Cardiac muscle cell (in vitro differentiated cells and primary cell): ENCODE measurements around the gene CTDSP1. TPM values are rescaled to one million over a fixed set of nuclear protein-coding genes. Genes with fewer than 3 reads are reported as not detected.

ENCODE experiments used
- DNase-seq, 2 donors: peaks; one replicate each; pipeline versions ENCODE4 v3.0.0 to v3.0.0-alpha.2; 2010 to 2017; ENCODE audit warnings: low read depth in 1 of 2, low spot score in 1 of 2
- H3K27ac ChIP-seq: fragments of 200-600 bp; sonication (generic); 2 replicates; pipeline ENCODE4 v1.5.1; 2016
- H3K27me3 ChIP-seq: fragments of 200-600 bp; sonication (generic); 2 replicates; pipeline ENCODE4 v1.6.0; 2016; ENCODE audit warnings: control low read depth
- H3K36me3 ChIP-seq: fragments of 200-600 bp; sonication (generic); 2 replicates; pipeline ENCODE4 v1.5.1; 2016; ENCODE audit warnings: control low read depth
- H3K4me1 ChIP-seq: fragments of 200-600 bp; sonication (generic); 2 replicates; pipeline ENCODE4 v1.8.1; 2017; ENCODE audit warnings: low read depth, mild to moderate bottlenecking, mixed run types
- H3K4me3 ChIP-seq: fragments of 200-600 bp; sonication (generic); 2 replicates; pipeline ENCODE4 v1.5.1; 2016; ENCODE audit warnings: mild to moderate bottlenecking
- H3K9me3 ChIP-seq: fragments of 200-600 bp; sonication (generic); 2 replicates; pipeline ENCODE4 v1.5.1; 2017; ENCODE audit warnings: low read depth, mild to moderate bottlenecking, control low read depth
- CTCF ChIP-seq: IDR thresholded peaks from 2 replicates; pipeline ENCODE4 v1.5.1; 2012; ENCODE audit warnings: low read depth, mild to moderate bottlenecking, low read length
- polyA plus RNA-seq: library from polyadenylated mRNA; unstranded; fragments of >200 nt; fragmentation: Nextera tagmentation; extraction: Ambion mirVana; gene quantifications from 2 replicates; pipeline ENCODE4 v1.2.1, GENCODE V29; 2016
- total RNA-seq: library from RNA; depleted of rRNA; stranded (reverse); fragments of >200 nt; gene quantifications from 2 replicates; pipeline ENCODE4 v1.2.3, GENCODE V29; 2016

The CTDSP1 gene
- total and polyA plus RNA-seq, 2 experiments from 2014 or later = 35.5 to 147 TPM

- Histone ChIP-seq H3K4me3 (no peak overlapping the region), H3K4me1 (peaks cover 12% of the 10 kb centered on the region), H3K36me3 (no peaks in the 10 kb centered on the region), H3K27ac (no peak overlapping the region), H3K27me3 (no peaks in the 10 kb centered on the region), H3K9me3 (no peaks in the 10 kb centered on the region)
- TF ChIP-seq CTCF = no peak
- DNase-seq = no peak
Measured at GRCh38 chr2:218418321-218418716, 18.7 kb downstream of the CTDSP1 start.

GRCh38 chr2:218418717-218419458, 19.2 kb downstream of the CTDSP1 start, which contains the start of gene VIL1:
VIL1 (plus strand) TSS chr2:218419123; CDS start chr2:218423779, 4,656 bp downstream.
- H3K9me3 ChIP-seq = no peaks in the 10 kb centered on the region
- H3K27ac ChIP-seq = no peak within 1 kb of the TSS
- H3K27me3 ChIP-seq = no peaks in the 10 kb centered on the region
- H3K4me1 ChIP-seq = peaks cover 12% of the 10 kb centered on the region
- no peaks in the 10 kb centered on the region for H3K36me3 ChIP-seq
- no peak within 1 kb of the TSS for H3K4me3 ChIP-seq
- no peak for DNase-seq
- TF ChIP-seq CTCF = no peak

GRCh38 chr2:218419630-218420216, 20.1 kb downstream of the CTDSP1 start:
- no peak for TF ChIP-seq CTCF
- Histone ChIP-seq H3K4me3 (no peak overlapping the region), H3K36me3 (no peaks in the 10 kb centered on the region), H3K4me1 (peaks cover 12% of the 10 kb centered on the region), H3K27me3 (no peaks in the 10 kb centered on the region), H3K27ac (no peak overlapping the region), H3K9me3 (no peaks in the 10 kb centered on the region)
- DNase-seq = peak in 1 of 2 donors; percentile 56

GRCh38 chr2:218421027-218421426, 21.4 kb downstream of the CTDSP1 start:
- Histone ChIP-seq H3K27ac (no peak overlapping the region), H3K9me3 (no peaks in the 10 kb centered on the region), H3K4me3 (no peak overlapping the region), H3K36me3 (no peaks in the 10 kb centered on the region), H3K27me3 (no peaks in the 10 kb centered on the region), H3K4me1 (peaks cover 12% of the 10 kb centered on the region)
- no peak for DNase-seq
- no peak for TF ChIP-seq CTCF

GRCh38 chr2:218422403-218423086, 22.9 kb downstream of the CTDSP1 start:
- H3K4me1 ChIP-seq = peaks cover 12% of the 10 kb centered on the region
- DNase-seq = no peak
- TF ChIP-seq CTCF = no peak

More at GRCh38 chr2:218422403-218423086, 22.9 kb downstream of the CTDSP1 start:
- no peak overlapping the region for H3K4me3 ChIP-seq
- H3K27ac ChIP-seq = no peak overlapping the region
- no peaks in the 10 kb centered on the region for H3K9me3 ChIP-seq
- no peaks in the 10 kb centered on the region for H3K36me3 ChIP-seq
- H3K27me3 ChIP-seq = no peaks in the 10 kb centered on the region
